ENCODE data around the gene FOXP1. TPM values are rescaled to one million over a fixed set of nuclear protein-coding genes. Genes with fewer than 3 reads are reported as not detected.

Gene FOXP1
- total RNA-seq, 1 experiment from 2014 or later, result 2.9 TPM

DNA sequence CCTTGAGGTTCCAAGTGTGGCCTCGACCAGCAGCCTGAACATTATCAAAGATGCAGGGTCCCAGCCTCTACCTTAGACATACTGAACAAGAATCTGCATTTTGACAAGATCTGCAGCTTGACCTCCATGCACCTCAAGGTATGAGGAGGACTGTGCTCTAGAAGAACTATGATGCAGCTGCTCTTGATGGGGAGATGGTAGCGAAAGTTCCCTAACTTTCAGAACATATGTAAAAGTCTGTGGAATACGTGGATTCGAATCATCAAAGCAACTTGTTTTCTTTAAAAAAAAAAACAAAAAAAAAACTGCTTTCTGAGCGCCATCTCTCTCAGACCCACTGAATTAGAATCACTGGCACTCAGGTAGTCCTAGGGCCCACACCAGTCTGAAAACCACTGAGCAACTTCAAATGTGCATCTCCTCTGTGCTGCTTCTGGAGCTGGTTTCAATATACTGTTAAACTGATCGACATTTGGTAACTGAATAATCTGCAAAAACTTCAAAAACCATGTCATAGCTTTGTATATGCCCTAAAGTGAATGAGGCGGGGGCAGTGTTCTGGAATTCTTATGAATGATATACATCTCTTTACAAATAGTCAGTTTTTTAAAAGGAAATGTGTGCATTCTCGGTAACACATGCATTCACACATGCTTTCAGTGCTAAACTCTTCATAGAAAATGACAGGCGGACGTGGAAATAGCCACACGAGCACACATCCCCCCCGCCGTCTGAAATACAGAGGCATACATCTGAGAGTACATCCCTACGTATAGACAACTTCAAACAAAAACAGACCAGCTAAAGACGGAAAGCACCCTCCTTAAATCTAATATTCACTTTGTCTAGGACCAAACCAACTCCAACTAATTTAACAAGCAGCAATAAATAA lies 128.8 kb downstream of the FOXP1 start:
- intact Hi-C loops (cut with micrococcal nuclease; ENCODE audit: unreplicated experiment) (no loop called here), in situ Hi-C loops (cut with HindIII; ENCODE audit: low pct_unique_long_range_greater_than_20kb, low sequenced_read_pairs) (no loop called here)
- ChIA-PET CTCF (no interaction called here), POLR2A (no interaction called here)
- Histone ChIP-seq H3K9me3 (ENCODE audit: control insufficient read depth, insufficient read depth, low read depth, low read length) (no peaks in the 10 kb centered on the region), H3K27ac (ENCODE audit: low read length) (no peak overlapping the region), H3K36me3 (ENCODE audit: control insufficient read depth, insufficient read depth, low read length) (no peaks in the 10 kb centered on the region), H3K27me3 (ENCODE audit: control insufficient read depth, insufficient read depth, low read length) (no peaks in the 10 kb centered on the region), H3K4me1 (ENCODE audit: control insufficient read depth, insufficient read depth, low read length) (no peaks in the 10 kb centered on the region), H3K4me3 (ENCODE audit: low read depth in 2 of 2, low read length in 2 of 2) (no peak overlapping the region)
- ATAC-seq, result no peak
- no TSS peak for BruUV-seq (replicated peaks)
- TF ChIP-seq TCF7L2 (IDR thresholded peaks at IDR 0.05; ENCODE audit: low read depth, low read length), result no peak
- TF ChIP-seq POLR2AphosphoS5 (IDR thresholded peaks at IDR 0.05; ENCODE audit: low read depth, low read length), result no peak
- TF ChIP-seq, protein P1, sequence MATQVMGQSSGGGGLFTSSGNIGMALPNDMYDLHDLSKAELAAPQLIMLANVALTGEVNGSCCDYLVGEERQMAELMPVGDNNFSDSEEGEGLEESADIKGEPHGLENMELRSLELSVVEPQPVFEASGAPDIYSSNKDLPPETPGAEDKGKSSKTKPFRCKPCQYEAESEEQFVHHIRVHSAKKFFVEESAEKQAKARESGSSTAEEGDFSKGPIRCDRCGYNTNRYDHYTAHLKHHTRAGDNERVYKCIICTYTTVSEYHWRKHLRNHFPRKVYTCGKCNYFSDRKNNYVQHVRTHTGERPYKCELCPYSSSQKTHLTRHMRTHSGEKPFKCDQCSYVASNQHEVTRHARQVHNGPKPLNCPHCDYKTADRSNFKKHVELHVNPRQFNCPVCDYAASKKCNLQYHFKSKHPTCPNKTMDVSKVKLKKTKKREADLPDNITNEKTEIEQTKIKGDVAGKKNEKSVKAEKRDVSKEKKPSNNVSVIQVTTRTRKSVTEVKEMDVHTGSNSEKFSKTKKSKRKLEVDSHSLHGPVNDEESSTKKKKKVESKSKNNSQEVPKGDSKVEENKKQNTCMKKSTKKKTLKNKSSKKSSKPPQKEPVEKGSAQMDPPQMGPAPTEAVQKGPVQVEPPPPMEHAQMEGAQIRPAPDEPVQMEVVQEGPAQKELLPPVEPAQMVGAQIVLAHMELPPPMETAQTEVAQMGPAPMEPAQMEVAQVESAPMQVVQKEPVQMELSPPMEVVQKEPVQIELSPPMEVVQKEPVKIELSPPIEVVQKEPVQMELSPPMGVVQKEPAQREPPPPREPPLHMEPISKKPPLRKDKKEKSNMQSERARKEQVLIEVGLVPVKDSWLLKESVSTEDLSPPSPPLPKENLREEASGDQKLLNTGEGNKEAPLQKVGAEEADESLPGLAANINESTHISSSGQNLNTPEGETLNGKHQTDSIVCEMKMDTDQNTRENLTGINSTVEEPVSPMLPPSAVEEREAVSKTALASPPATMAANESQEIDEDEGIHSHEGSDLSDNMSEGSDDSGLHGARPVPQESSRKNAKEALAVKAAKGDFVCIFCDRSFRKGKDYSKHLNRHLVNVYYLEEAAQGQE (IDR thresholded peaks at IDR 0.05; ENCODE audit: insufficient read depth in 1 of 2, low read depth in 2 of 2, low read length in 1 of 2), result no peak
- no peak for TF ChIP-seq SIN3A (IDR thresholded peaks at IDR 0.05; ENCODE audit: borderline replicate concordance, insufficient read depth, low read depth, low read length)
- TF ChIP-seq, protein P2, sequence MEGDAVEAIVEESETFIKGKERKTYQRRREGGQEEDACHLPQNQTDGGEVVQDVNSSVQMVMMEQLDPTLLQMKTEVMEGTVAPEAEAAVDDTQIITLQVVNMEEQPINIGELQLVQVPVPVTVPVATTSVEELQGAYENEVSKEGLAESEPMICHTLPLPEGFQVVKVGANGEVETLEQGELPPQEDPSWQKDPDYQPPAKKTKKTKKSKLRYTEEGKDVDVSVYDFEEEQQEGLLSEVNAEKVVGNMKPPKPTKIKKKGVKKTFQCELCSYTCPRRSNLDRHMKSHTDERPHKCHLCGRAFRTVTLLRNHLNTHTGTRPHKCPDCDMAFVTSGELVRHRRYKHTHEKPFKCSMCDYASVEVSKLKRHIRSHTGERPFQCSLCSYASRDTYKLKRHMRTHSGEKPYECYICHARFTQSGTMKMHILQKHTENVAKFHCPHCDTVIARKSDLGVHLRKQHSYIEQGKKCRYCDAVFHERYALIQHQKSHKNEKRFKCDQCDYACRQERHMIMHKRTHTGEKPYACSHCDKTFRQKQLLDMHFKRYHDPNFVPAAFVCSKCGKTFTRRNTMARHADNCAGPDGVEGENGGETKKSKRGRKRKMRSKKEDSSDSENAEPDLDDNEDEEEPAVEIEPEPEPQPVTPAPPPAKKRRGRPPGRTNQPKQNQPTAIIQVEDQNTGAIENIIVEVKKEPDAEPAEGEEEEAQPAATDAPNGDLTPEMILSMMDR (IDR thresholded peaks at IDR 0.05), result no peak
- no peak for DNase-seq (ENCODE audit: low read depth, low spot score)

DNA sequence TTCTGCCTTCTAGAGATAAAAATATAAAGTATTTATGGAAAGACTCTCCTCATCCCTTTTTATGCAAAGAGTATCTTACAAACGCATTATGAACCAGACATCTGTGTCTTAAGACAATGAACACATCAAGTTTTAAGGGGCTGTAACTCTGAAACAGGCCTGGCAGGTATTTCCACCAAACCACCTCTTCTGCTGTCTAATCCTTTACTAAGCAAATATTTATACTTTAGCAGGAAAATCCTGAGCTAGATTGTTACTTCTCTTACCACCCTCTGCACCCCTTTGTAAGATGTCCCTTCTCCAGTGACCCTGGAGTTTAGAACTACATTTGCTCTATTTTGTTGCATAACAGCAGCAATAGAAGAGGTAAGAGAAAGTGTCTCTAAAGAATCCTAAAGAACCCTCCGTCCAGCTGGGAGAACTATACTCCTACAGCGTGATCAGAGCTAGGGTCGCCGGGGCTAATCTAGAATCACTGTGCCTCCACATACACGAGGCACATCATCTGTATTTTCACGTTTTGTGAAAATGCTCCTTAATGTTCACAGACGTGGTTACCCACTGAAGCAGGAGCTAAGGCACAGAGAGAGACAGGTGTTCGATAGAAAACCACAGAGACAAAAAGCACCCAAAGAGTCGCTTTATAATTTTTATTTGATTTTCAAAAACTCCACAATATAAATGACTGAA lies 129.6 kb downstream of the FOXP1 start:
- BruUV-seq (replicated peaks), result no TSS peak
- intact Hi-C loops (cut with micrococcal nuclease; ENCODE audit: unreplicated experiment) (no loop called here), in situ Hi-C loops (cut with HindIII; ENCODE audit: low pct_unique_long_range_greater_than_20kb, low sequenced_read_pairs) (no loop called here)
- no peaks in the 10 kb centered on the region for H3K36me3 ChIP-seq (ENCODE audit: control insufficient read depth, insufficient read depth, low read length)
- POLR2A ChIA-PET, result no interaction called here
- H3K27ac ChIP-seq (ENCODE audit: low read length), result no peak overlapping the region
- no peak overlapping the region for H3K4me3 ChIP-seq (ENCODE audit: low read depth in 2 of 2, low read length in 2 of 2)
- no peak for ATAC-seq
- H3K9me3 ChIP-seq (ENCODE audit: control insufficient read depth, insufficient read depth, low read depth, low read length), result no peaks in the 10 kb centered on the region
- H3K27me3 ChIP-seq (ENCODE audit: control insufficient read depth, insufficient read depth, low read length), result no peaks in the 10 kb centered on the region; the same call in 1 of the 2 replicates
- TF ChIP-seq SIN3A (IDR thresholded peaks at IDR 0.05; ENCODE audit: borderline replicate concordance, insufficient read depth, low read depth, low read length) (no peak), POLR2AphosphoS5 (IDR thresholded peaks at IDR 0.05; ENCODE audit: low read depth, low read length) (no peak), TCF7L2 (IDR thresholded peaks at IDR 0.05; ENCODE audit: low read depth, low read length) (no peak)
- TF ChIP-seq, protein P1 (IDR thresholded peaks at IDR 0.05; ENCODE audit: insufficient read depth in 1 of 2, low read depth in 2 of 2, low read length in 1 of 2), result no peak
- TF ChIP-seq, protein P2 (IDR thresholded peaks at IDR 0.05), result no peak
- CTCF ChIA-PET, result no interaction called here
- no peak for DNase-seq (ENCODE audit: low read depth, low spot score)
- H3K4me1 ChIP-seq (ENCODE audit: control insufficient read depth, insufficient read depth, low read length), result no peaks in the 10 kb centered on the region

All from Panc1 (cell line).